ENCODE measurements around the gene GRIN2A.

The GRIN2A gene

DNA sequence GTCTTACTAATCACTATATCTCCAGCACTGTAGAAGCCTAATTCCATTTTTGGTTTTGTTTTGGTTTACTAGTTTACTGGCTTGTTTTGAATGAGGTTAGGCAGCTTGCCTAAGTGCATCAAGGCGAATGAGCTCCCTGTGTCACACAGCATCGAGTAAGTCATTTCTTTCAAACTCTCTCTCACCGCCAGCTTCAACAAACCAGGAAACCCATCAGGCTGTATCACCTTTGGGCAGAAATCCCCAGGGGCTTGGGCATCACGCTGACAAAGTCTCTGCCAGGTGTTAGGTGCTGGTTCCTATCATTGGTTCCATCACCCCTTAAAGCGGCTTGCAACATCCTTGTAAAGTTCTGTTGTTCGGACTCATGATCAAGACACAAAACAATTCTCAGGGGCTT lies 226.6 kb downstream of the GRIN2A start:
- no peak for DNase-seq
- in situ Hi-C loops (cut with HindIII; ENCODE audit: low pct_ligation_motif_present, low pct_unique_long_range_greater_than_20kb, low sequenced_read_pairs), result no loop called here

DNA sequence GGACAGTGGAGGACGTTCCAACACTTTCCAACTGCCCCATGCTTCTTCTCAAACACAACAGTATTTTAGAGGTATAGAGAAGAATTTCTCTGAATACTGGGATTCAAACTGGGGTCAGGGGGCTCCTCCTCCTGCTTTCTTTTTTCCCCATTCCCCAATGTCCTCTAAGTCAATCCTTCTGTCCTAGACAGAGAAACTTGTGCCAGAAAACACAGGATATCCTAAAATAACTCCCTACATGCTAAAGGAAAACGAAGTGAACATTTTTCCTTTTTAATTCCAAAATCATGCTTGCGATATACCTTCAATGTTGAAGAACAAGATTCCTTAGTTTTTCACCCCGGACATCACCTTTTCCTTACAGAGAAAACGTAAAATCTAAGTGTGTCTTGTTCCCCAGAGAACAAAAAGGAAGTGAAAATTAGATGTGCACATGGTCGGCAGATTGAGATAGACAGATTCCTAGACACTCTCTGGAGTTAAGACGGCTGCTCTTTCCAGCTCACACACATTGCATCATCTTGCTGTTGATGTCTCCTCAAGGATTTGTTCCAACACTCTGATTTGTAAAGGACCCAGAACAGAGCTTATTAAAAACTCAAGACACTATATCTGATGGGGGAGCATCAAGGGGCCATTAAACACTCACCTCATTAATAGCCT lies 228.2 kb downstream of the GRIN2A start:
- no peak for DNase-seq
- in situ Hi-C loops (cut with HindIII; ENCODE audit: low pct_ligation_motif_present, low pct_unique_long_range_greater_than_20kb, low sequenced_read_pairs), result no loop called here

DNA sequence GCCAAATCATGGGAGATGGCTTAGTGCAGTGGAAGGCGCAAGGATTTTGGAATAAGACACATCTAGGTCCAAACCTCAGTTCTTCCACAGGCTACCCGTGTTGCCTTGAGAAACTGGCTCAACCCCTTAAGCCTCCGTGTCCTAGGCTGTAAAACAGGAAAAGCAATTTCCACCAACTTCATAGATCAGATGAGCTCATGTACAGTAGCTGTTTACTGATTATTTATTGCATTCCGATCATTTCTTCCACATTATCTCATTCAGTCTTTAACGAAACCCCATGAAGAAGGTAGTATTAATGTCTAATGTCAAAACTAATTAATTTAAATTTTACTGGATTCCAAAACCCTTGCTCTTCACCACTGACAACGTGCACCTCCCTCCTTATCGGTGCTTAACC lies 231.6 kb downstream of the GRIN2A start:
- no peak for DNase-seq
- in situ Hi-C loops (cut with HindIII; ENCODE audit: low pct_ligation_motif_present, low pct_unique_long_range_greater_than_20kb, low sequenced_read_pairs), result no loop called here

DNA sequence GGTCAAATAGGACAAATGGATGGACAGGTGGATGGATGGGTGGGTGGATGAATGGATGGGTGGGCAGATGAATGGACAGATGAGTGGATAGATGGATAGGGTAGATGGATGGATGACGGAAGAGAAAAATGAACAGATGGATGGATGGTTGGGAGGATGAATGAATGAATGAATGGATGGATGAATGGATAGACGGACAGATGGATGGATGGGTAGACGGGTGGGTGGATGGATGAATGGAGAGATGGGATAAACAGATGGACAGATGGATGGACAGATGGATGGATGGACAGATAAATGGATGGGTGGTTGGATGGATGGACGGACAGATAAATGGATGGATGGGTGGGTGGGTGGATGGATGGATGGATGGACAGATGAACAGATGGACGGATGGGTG lies 232.8 kb downstream of the GRIN2A start:
- in situ Hi-C loops (cut with HindIII; ENCODE audit: low pct_ligation_motif_present, low pct_unique_long_range_greater_than_20kb, low sequenced_read_pairs), result no loop called here
- DNase-seq, result no peak

DNA sequence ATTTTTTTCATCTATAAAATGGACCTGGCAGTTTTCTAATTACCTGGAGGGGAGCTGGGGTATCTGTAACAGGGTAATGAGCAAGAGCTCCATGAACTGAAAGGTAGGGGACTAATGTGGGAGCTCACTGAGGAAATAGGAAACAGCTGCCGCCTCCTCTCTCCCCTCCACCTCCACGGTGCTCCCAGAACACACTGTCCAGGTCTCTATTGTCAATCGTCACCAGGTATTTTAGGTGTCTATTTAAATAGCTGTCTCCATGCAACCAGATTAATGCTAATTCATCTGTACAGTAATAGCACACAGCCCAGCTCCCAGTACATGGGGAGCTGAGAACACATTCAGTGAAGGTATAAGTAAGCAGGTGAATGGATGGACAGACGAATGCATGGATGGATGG lies 233.3 kb downstream of the GRIN2A start:
- no peak for DNase-seq

DNA sequence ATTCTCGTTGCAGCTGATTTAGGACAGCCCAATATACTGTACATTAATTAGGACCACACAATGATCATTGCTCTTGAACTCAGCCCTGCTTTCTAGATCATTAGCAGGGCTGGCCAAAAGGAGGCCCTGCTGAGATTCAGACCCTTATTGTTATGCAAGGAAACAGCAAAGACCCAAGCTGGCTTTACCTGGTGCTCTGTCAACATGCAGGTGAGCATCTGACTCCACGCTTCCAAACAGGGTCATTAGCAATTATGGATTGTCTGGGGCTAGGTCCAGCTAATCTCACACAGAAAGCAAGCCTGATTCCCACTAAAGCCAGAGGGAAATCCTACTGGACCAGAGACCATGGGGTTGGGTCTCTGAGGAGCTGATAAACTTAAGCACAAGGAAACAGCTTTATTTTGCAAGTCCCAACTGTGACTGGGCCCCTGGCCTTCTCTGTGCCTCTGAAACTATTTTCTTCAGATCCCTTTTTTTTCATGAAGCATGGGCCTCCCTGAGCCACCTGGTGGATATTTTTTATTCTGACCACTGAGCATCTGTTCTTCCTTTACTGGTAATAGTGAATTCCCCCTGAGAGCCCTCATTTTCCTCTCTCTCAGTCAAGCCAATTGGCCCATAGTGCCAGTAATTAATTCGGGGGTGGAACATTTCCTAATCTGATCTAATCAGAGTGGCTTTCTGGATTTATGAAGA lies 236.1 kb downstream of the GRIN2A start:
- in situ Hi-C loops (cut with HindIII; ENCODE audit: low pct_ligation_motif_present, low pct_unique_long_range_greater_than_20kb, low sequenced_read_pairs), result no loop called here
- no peak for DNase-seq

More for the DNA sequence above, 233.3 kb downstream of the GRIN2A start:
- in situ Hi-C loops (cut with HindIII; ENCODE audit: low pct_ligation_motif_present, low pct_unique_long_range_greater_than_20kb, low sequenced_read_pairs), result no loop called here

DNA sequence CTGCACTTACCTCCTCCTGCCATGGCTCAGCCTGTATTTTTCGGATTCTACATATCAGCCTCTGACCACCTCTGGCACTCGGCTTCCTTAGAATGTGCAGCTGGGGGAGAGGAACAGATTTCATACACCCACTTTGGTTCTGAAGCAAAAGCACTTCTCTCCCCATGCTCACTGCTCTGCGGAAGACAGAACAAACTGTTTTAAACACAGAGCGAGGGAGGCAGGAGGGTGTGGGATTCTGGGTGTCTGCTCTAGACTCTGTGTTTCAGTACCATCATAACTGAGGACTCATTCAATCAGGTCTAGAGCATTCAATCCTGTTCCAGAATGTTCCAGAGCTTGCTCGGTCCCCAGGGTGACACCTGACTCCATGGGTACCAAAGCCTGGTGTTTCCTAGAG lies 239.1 kb downstream of the GRIN2A start:
- in situ Hi-C loops (cut with HindIII; ENCODE audit: low pct_ligation_motif_present, low pct_unique_long_range_greater_than_20kb, low sequenced_read_pairs), result no loop called here
- DNase-seq, result no peak

DNA sequence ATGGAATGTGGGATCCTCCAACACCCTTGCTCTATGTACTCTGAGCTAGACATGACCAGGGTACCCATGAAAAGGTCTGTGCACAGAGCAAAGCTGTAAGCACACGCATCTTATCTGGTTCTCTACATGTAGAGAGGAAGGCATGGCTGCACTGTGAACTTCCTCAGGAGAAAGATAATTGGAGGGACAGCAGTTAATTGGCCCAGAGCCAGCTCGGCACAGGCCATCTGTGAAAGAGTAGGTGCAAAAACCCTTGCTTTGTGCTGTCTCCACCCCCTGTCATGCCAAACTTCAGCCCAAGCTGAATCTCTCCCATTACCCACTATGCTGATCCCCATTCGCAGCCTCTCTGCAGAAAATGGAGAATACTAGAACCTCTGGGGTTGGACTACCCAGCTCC lies 241.0 kb downstream of the GRIN2A start:
- in situ Hi-C loops (cut with HindIII; ENCODE audit: low pct_ligation_motif_present, low pct_unique_long_range_greater_than_20kb, low sequenced_read_pairs), result no loop called here
- DNase-seq, result no peak

DNA sequence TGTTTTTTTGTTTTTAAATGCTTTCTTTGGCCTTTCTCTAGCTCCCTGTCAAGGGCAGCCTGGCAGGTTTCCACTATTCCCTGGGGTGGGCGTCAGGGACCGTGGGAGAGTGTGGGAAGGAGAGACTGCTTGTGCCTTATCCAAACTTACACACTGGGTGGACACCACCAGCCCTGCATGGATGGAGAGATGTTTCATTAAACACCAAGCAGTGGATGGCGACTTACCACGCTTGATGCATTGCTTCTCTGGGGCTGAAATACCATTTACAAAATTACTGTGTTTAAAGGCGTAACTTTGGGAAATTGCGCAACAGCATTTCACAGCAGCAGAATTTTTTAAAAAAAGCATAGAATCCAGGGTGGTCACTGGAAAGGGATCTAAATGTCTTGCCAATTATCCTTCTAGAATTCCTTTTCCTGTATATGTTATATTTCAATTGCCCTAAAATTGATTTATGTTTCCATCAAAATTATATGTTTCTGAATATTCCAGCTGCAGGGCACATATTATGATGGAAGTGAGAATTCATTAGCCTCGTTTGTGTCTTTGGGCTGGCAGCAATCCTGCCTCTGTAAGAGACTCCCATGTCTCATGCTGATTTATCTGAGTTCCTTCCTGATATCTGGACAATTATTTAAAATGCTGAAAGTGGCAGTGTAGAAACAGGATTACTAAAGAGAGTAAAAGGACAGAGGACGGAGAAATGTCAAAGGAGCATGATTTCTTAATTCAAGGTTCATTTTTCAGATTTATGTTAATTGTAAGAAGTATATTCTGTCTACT lies 247.3 kb downstream of the GRIN2A start:
- DNase-seq, result no peak
- in situ Hi-C loops (cut with HindIII; ENCODE audit: low pct_ligation_motif_present, low pct_unique_long_range_greater_than_20kb, low sequenced_read_pairs), result no loop called here

DNA sequence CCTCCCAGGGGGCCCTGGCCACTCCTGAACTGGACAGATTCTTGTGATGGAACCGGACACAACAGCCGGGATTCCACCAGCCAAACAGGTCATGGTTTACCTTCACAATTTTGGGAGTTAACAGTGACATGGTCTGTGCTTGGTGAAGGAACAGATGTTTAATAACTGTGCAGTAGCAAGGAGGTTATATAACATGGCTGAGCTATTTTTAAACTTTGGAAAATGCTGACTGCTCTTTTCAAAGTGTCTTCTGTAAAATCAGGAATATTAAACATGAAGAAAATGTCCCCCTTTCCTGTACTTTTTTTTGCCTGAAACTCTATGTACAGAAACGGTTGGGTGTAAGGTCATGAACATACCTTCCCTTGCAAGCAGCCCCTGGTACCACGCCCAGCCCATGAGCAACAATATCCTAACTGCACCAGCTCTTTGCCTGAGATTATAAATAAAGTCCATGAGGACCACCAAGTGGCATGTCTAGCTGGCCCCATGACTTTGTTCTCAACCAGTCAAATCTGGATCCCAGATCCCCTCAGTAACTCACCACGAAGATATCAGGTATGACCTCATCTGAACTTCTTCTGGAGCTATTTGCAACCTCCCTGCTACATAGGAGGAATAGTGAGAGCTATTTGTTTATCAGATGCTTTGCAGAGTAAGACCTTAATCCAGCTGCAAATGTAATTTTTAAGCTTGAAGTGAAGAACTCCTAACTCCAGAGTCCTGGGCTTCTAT lies 249.1 kb downstream of the GRIN2A start:
- in situ Hi-C loops (cut with HindIII; ENCODE audit: low pct_ligation_motif_present, low pct_unique_long_range_greater_than_20kb, low sequenced_read_pairs), result no loop called here
- no peak for DNase-seq

DNA sequence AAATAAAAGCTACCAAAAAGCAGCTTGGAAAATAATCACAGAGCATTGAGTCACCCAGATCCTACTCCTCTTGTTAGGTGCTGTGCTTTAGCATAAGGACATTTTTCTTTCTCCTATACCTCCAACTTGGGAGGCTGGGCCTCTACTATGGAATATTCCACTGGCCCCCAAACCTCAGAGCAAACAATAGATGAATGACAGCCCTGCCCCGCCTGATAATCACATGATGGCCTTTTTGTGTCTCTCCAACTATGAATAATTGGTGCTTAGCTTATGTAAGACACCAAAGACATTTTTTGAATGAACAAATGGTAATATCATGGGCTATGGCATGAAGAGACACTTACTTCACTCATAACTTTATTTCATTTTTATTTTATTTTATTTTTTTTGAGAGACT lies 250.2 kb downstream of the GRIN2A start:
- in situ Hi-C loops (cut with HindIII; ENCODE audit: low pct_ligation_motif_present, low pct_unique_long_range_greater_than_20kb, low sequenced_read_pairs), result no loop called here
- DNase-seq, result no peak

DNA sequence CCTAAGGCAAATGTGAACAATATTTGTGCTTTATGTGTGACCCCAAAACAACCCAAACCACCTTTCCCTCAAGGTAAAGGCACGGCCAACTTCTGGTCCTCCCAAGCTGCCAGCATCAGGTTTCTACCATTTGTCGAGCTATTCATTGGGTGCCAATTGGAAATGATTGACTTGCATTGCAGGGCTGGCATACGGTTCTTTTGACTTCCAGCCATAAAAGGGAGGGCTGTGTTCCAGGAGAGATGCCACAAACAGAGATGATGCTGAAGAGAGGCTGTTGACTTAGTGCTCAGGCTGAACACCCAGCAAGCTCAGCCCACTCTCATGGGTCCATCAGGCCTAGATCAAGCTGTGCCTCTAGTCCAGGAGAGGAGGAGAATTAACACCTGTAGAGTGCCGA lies 252.4 kb downstream of the GRIN2A start:
- in situ Hi-C loops (cut with HindIII; ENCODE audit: low pct_ligation_motif_present, low pct_unique_long_range_greater_than_20kb, low sequenced_read_pairs), result no loop called here
- no peak for DNase-seq

DNA sequence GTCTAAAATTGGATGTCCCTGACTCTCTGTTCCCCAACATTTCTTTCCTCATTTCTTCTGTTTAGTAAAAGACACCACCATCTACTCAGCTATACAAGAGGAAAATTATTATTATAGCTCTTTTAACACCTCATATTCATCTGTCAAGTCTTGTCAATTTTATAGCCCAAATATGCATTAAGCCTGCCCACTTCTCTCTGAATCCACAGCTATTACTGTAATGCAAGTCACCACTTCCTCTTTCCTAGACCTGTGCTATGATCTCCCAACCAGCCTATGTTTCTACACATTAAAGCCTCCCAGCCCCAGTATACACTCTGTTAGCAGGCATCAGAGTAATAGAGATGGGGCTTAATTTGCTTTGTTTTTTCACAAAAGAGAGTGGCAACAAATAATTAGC lies 252.9 kb downstream of the GRIN2A start:
- in situ Hi-C loops (cut with HindIII; ENCODE audit: low pct_ligation_motif_present, low pct_unique_long_range_greater_than_20kb, low sequenced_read_pairs), result no loop called here
- DNase-seq, result no peak

DNA sequence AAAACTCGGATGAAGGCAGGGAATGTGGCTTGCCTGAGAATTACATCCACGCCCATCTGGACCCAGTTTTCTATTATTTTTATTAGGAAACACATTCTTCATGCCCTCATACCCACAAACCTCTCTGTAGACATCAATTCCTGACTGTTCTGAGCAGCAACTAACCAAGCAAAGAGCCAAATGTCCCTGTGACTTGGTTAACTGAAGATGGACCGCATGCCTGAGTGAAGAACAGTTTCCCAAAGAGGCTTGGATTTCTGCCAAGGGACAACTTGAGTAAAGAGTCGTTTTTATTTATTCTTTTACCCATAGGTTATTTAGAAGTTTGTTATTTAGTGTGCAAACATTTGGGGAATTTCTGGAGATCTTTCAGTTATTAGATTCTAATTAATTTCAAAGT lies 259.8 kb downstream of the GRIN2A start:
- peak; percentile 6 for DNase-seq
- in situ Hi-C loops (cut with HindIII; ENCODE audit: low pct_ligation_motif_present, low pct_unique_long_range_greater_than_20kb, low sequenced_read_pairs), result no loop called here

DNA sequence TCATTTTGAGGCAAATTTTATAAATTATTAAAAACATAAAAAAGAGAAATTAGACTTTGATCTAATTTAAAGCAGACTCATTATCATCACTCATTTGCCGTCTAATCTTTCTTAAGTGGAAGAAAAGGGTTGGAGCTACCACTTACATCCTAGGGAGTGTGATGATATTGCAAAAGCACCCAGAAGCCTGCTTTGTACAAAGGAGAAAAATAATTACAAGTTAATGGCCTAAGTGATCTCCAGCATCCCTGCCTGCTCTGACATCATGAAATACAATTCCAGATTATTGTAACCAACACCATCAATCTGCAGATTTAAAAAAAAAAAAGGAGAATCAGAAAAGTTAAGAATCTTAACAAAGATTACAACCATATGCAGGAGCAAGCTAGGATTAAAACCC lies 260.2 kb downstream of the GRIN2A start:
- no peak for DNase-seq
- in situ Hi-C loops (cut with HindIII; ENCODE audit: low pct_ligation_motif_present, low pct_unique_long_range_greater_than_20kb, low sequenced_read_pairs), result no loop called here

DNA sequence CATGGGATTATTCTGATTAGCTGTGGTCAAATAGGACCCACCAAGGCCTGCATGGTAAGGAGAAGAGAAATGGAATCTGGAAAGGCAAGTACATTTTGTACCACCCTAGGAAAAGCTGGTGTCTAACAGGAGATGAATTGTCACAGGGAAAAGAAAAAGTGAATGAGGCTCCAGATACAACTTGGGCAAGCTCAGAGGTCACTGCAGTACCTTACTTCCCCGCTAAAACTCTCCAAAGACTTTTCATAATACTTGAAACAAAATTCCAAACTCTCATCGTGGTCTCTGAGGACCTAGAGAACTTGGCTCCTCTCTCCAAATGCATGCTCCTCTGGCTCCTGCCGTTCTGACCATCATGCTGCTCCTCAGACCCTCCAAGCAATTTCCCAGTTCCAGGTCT lies 262.8 kb downstream of the GRIN2A start:
- in situ Hi-C loops (cut with HindIII; ENCODE audit: low pct_ligation_motif_present, low pct_unique_long_range_greater_than_20kb, low sequenced_read_pairs), result no loop called here
- DNase-seq, result no peak

DNA sequence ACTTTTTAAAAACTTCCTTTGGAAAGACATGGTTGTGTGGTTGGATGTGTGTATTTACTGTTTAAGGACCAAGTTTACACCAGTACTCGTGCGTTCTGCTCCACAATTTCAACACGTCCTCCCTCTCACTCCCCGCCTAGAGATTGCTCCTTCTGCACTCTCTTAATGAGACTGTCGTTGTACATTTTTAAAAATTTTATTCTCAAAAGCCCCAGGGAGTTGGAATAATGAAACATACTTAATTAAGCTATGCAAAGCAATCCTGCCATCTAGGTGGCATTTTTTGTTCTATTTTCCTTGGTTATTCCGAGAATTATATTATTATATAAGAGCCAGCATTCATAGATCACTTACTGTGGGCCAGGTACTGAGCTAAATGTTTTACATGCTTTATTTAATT lies 264.5 kb downstream of the GRIN2A start:
- in situ Hi-C loops (cut with HindIII; ENCODE audit: low pct_ligation_motif_present, low pct_unique_long_range_greater_than_20kb, low sequenced_read_pairs), result no loop called here
- no peak for DNase-seq

DNA sequence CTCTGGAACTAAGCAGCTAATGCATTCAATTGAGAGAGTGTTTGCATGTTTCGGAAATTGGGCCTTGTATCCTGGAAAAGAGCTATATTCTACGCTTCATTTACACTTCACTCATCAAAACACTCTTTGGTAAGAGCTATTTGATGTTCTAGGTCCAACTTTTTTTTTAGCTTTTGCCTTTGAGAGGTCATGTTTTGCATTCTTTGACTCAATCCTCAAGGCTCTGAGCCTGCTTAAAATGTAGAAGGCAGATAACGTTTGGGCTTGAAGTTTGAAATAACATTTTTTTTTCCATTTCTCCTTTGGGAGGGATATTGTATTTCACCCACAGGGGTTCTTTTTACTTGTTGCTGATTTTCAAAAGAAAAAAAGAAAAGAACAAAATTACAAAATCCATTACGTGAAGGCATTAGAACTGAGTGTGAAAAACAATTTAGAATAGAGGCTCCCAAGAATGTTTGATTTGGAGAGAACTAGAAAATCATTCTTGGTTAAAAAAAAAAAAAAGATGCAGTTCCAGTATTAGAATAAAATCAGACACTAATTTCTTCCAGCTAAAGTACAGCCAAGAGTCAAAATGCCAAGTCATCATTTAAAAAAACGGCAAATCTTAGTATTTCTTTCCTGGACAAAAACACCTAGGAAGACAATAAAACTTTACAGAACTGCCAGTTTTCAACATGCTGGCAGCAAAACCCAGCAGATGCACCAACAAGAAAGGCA lies 268.5 kb downstream of the GRIN2A start:
- DNase-seq, result no peak
- in situ Hi-C loops (cut with HindIII; ENCODE audit: low pct_ligation_motif_present, low pct_unique_long_range_greater_than_20kb, low sequenced_read_pairs), result no loop called here

DNA sequence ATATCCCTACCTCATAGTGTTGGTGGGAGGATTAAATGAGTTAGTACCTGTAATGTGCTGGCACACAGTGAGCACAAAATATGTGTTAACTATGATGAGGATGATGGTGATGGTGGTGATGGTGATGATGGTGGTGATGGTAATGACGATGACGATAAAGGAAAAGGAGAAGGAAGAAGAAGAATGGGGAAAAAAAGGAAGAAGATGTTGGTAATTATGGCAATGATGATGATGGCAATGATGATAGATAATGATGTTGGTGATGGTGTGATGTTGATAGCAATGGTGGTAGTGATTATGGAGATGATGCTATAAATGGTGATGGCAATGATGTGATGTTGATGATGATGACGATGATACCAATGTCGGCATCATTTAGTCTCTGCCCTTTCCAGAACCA lies 270.2 kb downstream of the GRIN2A start:
- DNase-seq, result no peak
- in situ Hi-C loops (cut with HindIII; ENCODE audit: low pct_ligation_motif_present, low pct_unique_long_range_greater_than_20kb, low sequenced_read_pairs), result no loop called here
